Ramos (cell line): ENCODE results near the gene SENP6.

Source experiments
- in situ Hi-C: fragments of 300-500 bp; cut with MboI; formaldehyde crosslinking; loops from one replicate; pipeline ENCODE4 v1.14.3; 2022; ENCODE audit warnings: low sequenced_read_pairs; ENCODE audit not compliant: unreplicated experiment

SENP6 gene

DNA sequence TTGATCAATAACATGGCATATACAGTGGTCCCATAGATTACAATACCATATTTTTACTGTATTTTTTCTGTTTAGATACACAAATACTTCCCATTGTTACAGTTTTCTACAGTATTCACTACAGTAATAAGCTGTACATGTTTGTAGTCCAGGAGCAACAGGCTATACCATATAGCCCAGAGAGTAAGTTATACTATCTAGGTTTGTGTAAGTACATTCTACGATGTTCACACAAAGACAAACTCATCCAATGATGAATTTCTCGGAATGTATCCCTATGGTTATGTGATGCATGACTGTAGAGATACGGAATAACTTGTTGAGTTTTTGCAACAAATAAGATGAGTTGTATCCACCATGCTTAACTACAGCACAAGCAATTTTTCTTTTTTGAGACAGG, 143.7 kb downstream of the SENP6 start:
- in situ Hi-C loops = no loop called here

DNA sequence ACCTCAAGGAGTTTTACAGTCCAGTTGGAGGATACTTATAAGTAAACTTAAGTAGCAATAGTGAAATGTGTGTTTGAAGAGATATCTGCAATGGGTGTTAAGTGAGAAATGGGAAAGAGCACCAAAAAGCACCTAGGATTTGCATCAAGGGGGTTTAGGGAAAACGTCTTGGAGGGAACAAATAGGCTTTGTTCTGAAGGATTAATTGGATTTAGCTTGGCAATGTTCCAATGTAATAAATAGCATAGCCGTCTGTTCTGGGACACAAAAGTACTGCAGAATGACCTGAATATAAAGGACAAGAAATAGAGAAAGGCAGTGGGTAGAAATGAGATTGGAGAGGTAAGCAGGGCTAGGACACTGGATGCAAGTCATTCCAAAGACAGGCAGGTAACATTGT, 144.5 kb downstream of the SENP6 start:
- in situ Hi-C loops = no loop called here

- in situ Hi-C loops = no loop called here
Measured at GRCh38 chr6:75747152-75747992, 145.7 kb downstream of the SENP6 start.

DNA sequence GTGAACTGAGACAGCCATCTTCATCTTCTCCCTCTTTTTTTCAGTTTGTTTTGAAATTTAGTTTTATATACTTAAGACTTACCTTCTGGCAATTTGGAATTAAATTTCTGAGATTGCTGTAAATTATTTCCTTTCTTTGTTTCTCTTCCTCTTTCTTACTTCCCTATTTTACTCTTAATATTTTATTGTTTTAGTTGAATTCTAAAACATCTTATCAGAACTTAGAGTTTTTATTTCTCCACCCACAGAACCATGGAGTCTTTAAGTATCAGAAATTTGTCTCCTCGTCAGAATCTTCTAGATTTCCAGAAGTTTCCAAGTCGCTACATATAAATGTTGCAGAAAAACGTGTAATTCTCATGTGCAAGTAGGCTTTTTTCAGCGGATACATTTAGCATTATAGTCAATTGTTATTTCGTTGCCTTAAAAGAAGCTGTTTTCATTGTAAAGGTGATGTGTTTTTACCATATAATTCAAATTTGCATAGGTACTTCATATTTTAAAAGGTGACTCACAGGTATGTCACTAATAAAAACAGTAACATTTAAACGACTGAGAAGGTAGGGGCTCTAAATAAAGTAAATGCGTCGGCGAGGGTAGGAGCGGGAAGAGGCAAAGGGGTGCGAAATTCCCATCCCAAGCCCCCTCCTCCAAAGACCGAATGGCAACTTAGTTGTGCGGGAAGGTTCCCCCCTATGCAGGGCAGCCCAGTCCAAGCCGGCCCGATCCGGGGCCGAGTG, 146.5 kb downstream of the SENP6 start:
- in situ Hi-C loops = no loop called here

DNA sequence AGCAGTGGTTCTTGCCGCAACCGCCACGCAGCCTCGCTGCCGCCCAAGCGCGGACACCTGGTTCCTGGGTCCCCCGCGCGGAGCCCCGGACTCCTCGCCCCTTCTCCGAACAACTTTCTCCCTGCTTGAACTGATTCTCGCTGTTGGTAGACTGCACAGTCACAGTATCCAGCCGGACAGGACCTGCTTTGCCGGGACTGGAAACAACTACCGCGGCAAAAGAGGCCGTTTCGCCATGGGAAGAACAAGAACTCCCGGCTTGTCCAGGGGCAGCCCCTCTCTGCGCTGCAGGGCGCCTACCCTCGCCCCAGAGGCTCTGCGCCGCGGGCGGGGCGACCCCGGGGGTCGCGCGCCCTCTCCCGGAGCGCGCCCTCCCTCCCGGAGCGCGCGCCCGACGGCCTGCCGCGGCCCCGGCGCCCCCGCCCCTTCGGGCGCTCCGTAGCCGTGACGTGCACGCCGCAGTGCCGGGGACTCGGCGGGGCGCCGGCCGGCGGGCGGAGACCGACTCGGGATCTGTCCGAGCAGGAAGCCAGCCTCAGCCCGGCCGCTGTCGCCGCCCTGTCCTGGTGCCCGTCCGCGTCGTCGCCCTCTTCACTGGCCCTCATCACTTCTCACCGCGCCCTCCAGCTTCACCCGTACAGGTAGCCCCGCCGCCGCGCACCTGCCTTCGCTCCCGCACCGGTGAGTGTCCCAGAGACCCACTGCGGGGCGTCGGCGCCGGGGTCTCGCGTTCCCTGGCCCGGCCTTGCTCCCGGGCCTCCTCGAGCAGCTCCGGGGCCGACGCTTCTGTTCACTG, 147.3 kb downstream of the SENP6 start, which contains the start of gene MYO6:
MYO6 (plus strand) TSS at position 497 of the 796 bp plus-strand sequence. CDS start 68,309 bp downstream, outside the sequence.
- in situ Hi-C loops = no loop called here

GRCh38 chr6:75751443-75751842, 149.8 kb downstream of the SENP6 start:
- in situ Hi-C loops = no loop called here

- in situ Hi-C loops = no loop called here
Measured at GRCh38 chr6:75752365-75752764, 150.7 kb downstream of the SENP6 start.

DNA sequence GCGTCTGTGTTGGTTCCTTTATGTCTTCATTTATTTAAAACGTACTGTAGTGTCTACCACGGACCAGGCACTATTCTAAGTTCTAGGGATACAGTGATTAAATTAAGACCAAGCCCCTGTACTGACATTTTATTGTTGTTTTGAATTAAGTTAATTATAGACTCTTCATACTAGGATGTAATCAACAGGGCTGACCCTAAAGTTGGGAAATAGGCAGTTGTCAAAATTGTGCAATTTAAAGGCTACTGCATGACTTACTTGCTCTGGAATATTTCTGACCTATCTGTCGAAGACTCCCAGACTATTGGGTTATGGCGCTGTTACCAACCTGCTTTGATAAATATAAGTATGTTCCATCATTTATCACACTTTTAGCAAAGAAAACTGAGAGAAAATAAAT, 154.0 kb downstream of the SENP6 start:
- in situ Hi-C loops = no loop called here

GRCh38 chr6:75757295-75757694, 155.6 kb downstream of the SENP6 start:
- in situ Hi-C loops = no loop called here

GRCh38 chr6:75758061-75758460, 156.4 kb downstream of the SENP6 start:
- in situ Hi-C loops = no loop called here

DNA sequence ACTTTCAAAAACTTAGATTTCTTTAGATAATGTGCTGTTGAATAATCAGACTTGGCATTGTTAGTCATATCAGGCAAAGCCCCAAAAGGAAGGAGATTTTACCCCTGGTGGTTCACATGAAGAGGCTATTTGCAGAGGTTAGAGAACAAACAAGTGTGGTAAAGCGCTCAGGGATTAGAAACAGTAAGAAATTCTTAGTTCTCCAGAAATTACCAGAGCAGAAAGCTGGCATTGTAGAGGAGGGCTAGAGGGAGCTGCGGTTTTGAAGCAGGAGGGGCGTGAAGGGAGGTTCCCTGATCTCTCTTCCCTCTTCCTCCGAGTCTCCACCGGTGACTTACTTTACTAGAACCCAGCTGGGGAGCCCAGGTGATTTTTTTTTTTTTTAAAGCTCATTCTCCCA, 157.5 kb downstream of the SENP6 start:
- in situ Hi-C loops = no loop called here

GRCh38 chr6:75760320-75760719, 158.6 kb downstream of the SENP6 start:
- in situ Hi-C loops = no loop called here

DNA sequence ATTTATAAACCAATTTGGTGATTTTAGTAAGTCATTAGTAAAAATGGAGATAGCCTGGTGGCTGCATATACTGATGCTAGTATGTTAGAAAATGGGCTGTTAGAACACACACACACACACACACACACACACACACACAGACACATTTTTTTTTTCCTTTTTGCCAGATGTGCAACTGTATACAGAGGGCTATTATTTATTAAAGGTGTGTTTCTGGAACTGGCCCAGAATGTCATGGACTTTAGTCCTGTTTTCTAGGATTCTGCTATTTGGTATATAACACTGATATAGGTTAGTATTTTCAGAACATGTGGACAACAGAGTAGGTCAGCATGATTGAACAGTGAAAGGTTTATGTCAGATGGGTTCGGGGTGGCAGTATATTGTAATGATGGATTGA, 159.8 kb downstream of the SENP6 start:
- in situ Hi-C loops = no loop called here

- in situ Hi-C loops = no loop called here
Measured at GRCh38 chr6:75762063-75762462, 160.4 kb downstream of the SENP6 start.

- in situ Hi-C loops = no loop called here
Measured at GRCh38 chr6:75766387-75766786, 164.7 kb downstream of the SENP6 start.
